Measurements from ENCODE around the gene PHF2.
A peak's percentile ranks its signal among the peaks of the same experiment; 100 is the strongest.

PHF2 gene

GRCh38 chr9:93587284-93587650 lies 10.9 kb downstream of the PHF2 start:
- peak; percentile 4 for DNase-seq (ENCODE audit: low spot score)

- peak; percentile 19 for DNase-seq (ENCODE audit: low spot score)
Measured at GRCh38 chr9:93587651-93588347, 11.4 kb downstream of the PHF2 start.

- peak; percentile 19 for DNase-seq (ENCODE audit: low spot score)
Measured at GRCh38 chr9:93588641-93589609, 12.5 kb downstream of the PHF2 start.

DNA sequence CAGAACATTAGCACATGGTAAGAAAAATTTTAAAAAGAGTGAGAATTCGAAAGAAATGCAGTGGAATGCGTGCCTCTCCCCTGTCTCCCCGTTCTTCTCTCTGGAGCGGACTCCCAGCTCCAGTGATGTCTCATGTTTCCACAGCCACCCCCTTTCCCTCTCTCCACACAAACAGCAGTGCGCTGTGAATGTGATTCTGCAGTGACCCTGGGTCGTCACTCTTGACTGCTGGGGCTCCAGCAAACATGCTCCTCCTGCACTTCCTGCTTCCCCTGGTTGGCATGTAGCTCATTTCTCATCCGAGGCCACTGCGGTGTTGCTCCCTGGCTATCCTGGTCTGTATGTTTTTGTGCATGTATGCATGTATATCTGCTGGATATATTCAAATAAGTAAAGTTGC lies 13.3 kb downstream of the PHF2 start:
- peak; percentile 17 for DNase-seq (ENCODE audit: low spot score)

DNA sequence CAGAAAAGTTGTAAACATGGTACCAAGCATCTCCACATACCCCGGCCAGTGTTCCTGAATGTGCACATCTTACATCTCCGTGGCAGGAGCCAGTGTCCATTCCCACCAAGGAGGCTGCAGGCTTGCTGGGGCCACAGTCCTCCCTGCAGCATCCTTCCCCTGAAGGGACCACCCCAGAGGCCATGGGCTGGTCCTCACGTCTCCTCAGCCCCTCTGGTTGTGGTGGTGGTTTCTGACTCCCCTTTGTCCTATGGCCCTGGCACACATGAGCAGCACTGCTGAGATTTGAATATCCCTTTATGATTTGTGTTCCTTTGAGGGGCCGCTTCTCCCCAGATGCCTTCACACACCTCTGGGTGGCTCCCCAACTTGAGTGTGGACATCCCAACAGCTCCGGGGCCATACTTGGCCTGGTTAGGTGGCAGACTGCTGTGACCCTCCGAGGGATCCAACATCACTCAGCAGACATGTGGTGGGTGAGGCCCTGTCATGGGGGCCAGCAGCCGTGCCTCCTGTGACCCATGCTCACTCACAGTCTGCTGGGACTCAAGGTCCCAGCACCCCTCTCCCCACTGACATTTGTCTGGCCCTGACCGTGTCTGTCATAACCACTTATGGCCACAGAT lies 14.3 kb downstream of the PHF2 start:
- peak; percentile 18 for DNase-seq (ENCODE audit: low spot score)

- DNase-seq (ENCODE audit: low spot score) = peak; percentile 17
Measured at GRCh38 chr9:93591301-93592007, 15.1 kb downstream of the PHF2 start.

- peak; percentile 10 for DNase-seq (ENCODE audit: low spot score)
Measured at GRCh38 chr9:93592008-93592642, 15.7 kb downstream of the PHF2 start.

GRCh38 chr9:93592643-93593021 lies 16.2 kb downstream of the PHF2 start:
- peak; percentile 38 for DNase-seq (ENCODE audit: low spot score)

DNA sequence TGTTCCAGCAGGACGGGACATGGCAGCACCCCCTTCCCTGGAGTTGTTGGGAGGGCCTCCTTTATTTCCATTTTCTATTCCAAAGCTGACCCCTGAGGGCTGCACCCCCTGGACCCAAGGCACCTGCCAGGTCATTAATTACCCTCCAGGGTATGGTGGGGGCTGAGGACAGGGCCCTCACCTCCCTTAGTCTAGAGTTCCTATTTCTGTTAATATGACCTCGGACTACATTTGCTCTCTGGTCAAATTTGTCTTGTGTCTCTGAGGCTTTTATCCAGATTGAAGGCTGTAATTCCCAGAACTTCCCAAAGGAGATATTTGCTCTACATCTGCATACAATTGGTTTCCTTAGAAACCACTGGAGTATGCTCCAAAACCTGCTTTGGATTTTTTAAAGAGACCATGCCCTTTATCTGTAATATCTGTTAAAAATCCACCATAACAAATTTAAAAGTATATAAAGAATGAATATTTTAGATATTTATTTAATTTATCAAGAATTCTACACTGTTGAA lies 16.8 kb downstream of the PHF2 start:
- DNase-seq (ENCODE audit: low spot score) = no peak

GRCh38 chr9:93594041-93594756 lies 17.8 kb downstream of the PHF2 start:
- peak; percentile 22 for DNase-seq (ENCODE audit: low spot score)

GRCh38 chr9:93595461-93595860 lies 19.1 kb downstream of the PHF2 start:
- no peak for DNase-seq (ENCODE audit: low spot score)

DNA sequence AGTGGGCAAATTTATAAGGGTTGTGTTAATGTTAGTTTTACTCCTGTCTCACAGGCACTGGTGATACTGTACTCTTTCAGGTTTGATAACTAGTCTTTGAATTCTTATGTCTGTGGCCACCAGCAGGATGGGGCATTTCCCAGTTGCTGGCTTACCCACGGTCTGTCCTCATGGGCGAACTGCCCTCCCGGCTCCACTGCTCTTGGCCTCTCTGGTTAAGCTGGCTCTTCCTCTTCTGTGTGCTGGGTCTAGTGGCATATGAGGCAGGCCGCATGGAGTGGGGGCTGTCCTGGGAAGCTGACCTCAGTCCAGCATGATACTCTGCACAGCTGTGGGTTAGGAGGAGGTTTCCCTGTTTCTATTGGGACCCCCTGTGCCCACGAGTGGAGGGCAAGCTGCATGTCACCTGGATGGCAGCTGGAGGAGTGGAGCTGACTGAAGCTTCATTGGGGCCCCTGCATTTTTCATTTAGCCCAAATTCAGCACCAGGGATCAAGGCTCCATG lies 19.5 kb downstream of the PHF2 start:
- no peak for DNase-seq (ENCODE audit: low spot score)

- peak; percentile 14 for DNase-seq (ENCODE audit: low spot score)
Measured at GRCh38 chr9:93596399-93596798, 20.0 kb downstream of the PHF2 start.

- no peak for DNase-seq (ENCODE audit: low spot score)
Measured at GRCh38 chr9:93597142-93597706, 20.8 kb downstream of the PHF2 start.

DNA sequence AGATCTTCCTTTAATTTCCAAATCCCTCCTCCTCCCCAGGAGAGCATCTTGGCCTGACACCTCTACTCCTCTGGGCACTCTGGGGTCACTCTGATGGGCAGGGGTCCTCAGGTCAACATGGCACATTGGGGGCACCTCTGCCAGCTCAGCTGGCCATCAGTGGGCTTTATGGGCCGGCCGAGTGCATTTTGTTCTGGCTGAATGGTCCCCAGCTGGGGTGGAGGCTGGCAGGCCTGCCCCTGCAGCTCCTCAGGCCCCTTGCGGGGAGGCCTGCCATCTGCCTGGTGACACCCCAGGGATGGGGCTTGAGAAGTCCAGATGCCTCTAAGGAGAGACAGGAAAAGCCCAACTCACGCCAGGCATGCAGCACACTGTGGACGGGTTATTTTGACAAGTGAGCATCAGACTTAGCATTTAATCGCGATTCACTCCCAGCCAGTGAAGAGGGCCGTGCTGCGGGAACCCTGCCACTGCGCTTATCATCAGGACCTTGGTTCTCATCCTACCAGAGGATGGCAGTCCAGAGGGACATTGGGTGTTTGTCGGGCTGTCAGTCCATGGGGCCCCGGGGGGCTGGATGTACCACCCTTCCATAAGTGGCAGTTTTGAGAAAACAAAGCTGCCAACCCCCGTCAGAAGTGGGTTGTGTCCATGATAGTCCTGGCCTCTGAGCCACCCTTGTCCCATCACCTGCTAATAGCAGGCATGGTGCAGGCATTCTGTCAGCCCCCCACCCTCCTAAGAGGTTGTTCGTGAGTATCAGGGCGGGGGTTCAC lies 21.7 kb downstream of the PHF2 start:
- peak; percentile 18 for DNase-seq (ENCODE audit: low spot score)

- no peak for DNase-seq (ENCODE audit: low spot score)
Measured at GRCh38 chr9:93598647-93599241, 22.4 kb downstream of the PHF2 start.

DNA sequence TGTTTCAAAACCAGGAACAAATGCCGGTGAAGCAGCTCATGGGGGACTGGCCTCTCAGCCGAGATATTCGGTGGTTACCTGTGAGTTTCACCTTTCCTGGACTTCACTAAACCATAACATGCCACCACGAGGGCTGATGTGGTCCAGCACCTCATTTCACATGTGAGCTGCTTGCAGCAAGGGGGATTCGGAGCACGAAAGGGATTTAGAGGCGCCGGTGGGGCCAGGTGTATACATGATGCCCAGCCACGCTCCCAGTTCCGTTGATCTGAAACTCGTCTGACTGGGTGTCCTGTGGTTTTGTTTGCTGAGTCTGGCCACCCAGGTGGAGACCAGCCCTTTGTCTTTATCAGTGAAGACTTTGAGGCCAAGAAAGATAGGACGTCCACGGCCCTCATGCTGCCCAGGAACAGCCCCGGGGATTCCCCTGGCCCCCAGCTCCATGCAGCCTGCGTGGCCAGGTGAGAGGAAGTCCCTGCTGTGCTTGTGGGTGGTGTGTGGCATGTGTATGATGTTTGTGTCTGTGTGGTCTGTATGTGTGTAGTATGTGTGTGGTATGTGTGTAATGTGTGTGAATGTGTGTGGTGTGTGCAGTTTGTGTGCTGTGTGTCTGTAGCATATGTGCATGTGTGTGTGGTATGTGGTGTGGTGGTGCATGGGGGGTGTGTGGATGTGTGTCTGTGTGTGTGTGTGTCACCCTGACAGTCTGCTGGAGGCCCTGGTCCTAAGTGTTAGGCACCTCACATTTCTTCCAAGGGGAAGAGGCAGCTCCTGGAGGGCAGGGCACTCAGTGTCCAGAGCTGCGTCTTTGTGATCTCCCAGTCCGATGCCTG lies 23.4 kb downstream of the PHF2 start:
- peak; percentile 13 for DNase-seq (ENCODE audit: low spot score)

- peak; percentile 26 for DNase-seq (ENCODE audit: low spot score)
Measured at GRCh38 chr9:93600504-93600903, 24.1 kb downstream of the PHF2 start.

Data from D341Med (cell line).